ENCODE results near the gene ADAMTS2.
"Not testable (repeated sequence)": the region's sequence is repeated elsewhere in the genome, so short reads cannot be mapped to it uniquely, and the experiment has no call there.

ADAMTS2 gene

GRCh38 chr5:179325296-179326031, 19.8 kb downstream of the ADAMTS2 start:
- no peak for DNase-seq

DNA sequence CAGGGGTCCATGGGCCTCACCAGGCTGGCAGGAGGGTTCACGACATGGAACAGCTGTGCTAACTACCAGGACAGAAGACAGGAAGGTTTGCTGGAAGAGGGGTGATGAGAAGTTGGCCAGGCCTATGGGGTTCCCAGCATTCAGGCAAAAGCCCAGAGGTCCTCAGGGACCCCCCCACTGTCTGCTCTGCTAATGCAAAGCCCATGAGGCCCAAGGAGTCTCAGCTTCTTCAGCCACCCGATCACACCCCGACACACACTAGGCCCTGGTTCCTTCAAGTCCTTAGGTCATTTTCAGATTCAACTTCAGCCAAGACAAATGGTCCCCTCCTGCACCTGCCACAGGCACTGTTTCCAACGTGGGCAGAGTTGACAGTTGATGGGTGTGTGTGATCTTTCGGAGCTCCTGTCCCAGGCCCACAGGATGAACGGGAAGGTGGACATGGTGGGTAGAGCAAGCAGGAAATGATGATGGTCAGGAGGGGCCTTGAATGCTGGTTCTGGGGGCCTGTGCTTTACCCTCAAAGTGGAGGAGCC, 20.4 kb downstream of the ADAMTS2 start:
- no peak for DNase-seq

DNA sequence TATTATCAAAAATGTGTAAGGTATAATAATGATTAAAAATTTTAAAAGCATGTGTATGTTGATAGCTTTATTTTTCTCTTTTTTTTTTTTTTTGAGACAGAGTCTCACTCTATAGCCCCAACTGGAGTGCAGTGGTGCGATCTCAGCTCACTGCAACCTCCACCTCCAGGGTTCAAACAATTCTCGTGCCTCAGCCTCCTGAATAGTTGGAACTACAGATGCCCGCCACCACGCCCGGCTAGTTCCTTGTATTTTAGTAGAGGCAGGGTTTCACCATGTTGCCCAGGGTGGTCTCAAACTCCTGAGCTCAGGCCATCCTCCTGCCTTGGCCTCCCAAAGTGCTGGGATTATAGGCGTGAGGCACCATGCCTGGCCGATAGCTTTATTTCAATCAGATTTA, 20.9 kb downstream of the ADAMTS2 start:
- DNase-seq = not testable (repeated sequence)

DNA sequence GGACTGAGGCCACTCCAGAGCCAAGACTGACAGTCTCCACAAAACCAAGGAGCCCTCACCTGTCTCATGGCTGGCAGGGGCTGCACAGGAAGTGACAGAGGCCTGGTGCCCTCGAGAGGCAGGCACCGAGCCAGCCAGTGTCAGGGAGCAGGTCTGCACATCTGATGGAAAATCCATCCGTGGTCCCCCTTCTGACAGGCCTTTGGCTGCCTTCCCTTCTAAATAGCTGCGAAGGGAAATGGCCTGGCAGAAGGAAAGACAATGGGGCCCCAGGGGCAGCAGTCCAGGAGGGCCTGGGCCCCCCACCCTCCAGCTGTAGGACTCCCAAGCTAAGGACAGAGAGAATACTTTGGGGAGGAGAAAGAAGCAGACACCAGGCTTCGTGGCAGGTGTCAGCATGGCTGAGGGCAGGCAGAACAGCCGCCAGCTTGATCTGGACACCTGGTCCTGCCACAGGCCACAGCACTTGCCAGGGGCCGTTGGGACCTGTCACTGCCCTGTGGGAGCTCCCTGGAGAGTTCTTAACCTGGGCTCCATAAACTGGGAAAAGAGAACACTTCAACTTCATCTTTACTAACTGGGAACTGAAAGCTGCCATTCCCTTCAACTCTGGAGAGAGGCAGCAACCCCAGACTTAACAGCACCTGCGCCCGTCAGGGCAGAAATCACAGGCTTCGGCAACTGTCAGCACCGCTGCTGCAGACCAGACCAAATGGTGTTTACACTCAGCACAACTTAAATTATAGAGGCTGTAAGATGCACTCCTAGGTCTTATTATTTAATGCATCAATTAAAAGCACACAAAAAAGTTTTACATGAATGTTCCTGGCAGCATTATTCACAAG, 22.0 kb downstream of the ADAMTS2 start:
- DNase-seq = no peak

- no peak for DNase-seq
These were observed 22.9 kb downstream of the ADAMTS2 start for GRCh38 chr5:179322071-179323025.

DNA sequence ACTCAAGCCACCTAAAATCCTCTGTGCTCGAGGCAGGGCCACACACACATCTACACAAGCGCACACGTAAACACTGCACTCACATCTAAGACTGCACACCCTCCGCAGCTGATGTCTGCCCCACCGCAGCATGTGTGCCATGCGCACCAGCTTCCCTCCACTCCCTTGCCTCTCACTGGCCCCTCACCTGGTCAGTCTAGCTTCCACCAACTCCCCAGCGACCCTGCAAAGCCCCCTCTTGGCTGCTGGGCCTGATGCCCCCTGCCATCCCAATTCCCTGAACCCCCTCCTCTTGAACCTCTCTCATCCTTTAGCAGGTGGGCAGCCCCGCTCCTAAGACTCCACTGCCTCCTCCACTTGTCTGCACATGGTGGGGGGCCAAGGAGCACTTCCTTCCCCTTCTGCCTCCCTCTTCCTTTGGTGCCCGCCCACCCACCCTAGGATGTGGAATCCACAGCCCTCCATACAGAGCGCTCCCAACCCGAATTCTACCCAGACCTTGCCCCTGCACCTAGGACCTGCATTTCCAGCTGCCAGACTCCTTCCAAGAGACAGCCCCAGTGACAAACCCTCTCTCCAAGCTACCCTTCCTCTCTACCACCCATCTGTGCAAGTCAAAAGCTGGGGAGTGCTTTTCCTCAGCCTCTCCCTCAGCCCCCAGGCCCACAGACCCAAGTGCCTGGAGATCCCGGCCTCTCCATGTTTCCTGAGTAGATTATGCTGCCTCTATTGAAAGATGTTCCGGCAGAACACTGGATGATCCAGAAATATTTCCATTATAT, 23.9 kb downstream of the ADAMTS2 start:
- DNase-seq = no peak

- no peak for DNase-seq
These were observed 25.4 kb downstream of the ADAMTS2 start for GRCh38 chr5:179319741-179320281.

DNA sequence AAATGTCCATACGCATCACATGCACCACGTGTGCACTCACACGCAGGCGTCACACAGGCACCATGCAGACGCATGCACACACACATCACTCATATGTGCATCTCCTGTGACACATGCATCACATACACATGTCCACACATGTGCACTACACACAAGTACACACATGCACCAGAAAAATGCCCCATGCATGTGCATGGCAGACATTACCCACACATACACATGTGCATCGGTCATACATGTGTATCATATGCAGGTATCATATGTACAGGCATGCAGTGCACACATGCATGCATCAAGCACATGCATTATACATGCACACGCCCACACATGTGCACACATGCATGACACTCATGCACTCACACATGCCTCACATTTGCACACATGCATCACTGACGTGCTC, 26.1 kb downstream of the ADAMTS2 start:
- no peak for DNase-seq

GRCh38 chr5:179318221-179318955, 26.9 kb downstream of the ADAMTS2 start:
- DNase-seq = no peak

- no peak for DNase-seq
These were observed 27.6 kb downstream of the ADAMTS2 start for GRCh38 chr5:179317411-179318220.

DNA sequence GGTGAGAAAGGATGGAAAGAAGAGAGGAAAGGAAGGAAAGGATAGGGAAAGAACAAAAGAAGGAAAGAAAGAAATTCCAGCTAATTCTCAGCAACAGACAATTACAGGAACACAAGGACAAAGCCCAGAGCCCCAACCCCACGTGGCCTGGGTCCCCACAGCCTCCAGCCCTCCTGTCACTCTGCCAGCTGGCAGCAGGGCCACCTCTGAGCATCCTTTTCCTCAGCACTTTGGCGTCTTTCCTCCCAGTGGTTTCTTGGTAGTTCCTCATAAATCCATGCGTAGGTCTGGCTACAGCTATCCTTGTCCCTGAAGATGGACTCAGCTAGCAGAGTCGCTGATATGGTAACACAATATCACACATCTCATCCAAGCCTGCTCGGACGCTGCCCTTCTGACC, 28.3 kb downstream of the ADAMTS2 start:
- no peak for DNase-seq

DNA sequence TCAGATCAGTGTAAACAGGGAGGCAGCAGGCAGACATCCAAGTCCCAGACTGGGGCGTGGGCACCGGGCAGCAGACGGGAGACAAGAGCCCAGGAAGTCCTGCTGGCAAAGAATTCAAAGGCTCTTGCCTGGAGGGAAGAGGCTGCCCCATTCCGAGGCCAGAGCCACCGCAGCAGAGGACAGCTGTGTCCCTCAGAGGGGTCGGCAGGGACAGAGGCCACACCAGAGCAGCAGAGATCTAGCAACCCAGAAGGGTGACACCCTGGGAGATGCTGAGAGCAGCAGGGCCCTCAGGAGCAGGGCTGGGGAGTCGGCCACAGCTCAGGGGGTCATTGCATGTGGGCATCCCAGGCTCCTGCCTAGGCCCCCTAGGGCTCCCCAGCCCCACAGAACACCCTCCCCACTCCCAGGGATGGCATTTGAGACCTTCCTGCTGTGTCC, 29.1 kb downstream of the ADAMTS2 start:
- DNase-seq = no peak

GRCh38 chr5:179315356-179315890, 29.8 kb downstream of the ADAMTS2 start:
- no peak for DNase-seq

DNA sequence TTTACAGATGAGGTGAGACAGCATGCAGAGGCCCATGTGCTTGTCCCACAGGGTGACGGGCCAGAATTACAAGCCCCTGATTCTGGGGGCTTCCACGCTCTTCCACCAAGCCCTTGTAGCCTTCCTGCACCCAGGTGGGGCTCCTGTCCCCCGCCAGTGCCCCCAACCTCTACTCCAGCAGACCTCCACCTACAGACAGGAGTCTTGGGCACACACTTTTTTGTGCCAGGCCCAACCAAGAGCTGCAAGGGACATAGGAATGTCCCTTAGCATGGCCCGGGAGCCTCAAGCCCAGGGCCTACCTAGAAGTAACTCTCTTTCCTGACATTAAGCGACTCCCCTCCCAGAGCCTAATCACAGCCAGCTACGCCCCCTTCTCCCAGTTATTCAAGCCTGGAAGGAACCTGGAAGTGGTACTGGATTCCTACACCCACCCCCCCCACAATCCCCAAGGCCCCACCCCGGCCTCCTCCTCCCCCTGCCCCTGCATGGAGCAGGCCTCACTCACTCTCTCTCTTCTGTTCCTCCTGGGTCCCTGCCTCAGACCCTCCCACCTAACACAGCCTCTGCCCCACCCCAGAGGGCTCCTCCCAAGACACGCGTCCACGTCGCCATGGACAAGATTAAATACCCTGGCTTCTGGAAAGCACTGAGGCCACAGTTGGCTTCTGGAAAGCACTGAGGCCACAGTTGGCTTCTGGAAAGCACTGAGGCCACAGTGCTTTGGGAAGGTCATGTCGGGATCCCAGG, 30.5 kb downstream of the ADAMTS2 start:
- DNase-seq = no peak

DNA sequence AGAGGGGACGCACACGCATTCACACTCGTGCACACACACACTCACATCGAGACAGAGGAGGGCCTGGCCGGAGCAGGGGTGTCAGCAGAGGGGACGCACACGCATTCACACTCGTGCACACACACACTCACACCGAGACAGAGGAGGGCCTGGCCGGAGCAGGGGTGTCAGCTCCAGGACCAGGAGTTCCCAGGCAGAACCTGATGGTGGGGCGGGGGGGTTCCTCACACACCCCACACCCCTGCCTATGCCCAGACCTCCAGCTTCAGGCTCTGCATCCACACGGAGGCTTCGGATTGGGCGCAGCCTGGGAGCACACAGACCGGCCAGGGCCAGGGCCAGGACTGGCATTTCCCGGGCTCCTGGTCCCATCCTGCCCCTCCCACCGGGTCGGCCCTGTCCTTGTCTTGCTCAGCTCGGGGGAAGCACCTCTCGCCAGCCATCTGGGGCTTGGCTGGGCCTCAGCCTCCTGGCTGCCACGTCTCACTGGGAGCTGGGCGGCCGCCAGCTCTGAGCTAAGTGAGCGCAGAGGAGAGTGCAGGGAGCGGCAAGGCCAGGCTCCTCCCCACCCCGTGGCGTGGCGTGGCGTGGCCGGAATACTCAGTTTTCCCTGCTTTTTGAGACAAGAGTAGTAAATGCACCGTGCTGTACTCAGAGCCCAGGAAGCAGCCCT, 31.3 kb downstream of the ADAMTS2 start:
- no peak for DNase-seq

DNA sequence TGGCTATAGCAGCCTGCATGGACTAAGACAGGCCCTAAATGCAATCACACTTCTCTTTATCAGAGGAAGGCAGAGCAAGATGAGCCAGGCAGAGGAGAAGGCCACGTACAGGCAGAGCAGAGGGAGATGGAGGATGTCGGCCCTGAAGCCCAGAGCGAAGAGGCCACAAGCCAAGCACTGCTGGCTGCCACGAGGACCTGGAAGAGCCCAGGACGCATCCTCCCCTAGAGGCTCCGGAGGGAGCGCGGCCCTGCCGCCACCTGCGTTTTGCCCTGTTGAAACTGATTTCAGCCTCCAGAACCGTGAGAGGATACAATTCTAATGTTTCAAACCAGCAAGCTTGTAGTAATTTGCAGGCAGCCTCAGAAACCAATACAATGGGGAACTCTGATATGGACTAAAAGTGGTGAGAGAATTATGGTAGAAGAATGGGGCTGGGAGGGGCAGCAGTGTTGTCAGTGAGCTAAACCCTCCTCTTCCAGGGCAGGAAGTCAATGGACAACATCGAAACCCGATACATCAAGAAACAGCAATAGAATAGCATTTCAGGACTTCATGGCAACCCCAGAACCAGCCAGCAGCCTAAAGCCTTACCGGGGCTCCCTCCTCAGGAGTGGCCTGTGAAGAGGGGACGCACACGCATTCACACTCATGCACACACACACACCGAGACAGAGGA, 32.6 kb downstream of the ADAMTS2 start:
- no peak for DNase-seq

DNA sequence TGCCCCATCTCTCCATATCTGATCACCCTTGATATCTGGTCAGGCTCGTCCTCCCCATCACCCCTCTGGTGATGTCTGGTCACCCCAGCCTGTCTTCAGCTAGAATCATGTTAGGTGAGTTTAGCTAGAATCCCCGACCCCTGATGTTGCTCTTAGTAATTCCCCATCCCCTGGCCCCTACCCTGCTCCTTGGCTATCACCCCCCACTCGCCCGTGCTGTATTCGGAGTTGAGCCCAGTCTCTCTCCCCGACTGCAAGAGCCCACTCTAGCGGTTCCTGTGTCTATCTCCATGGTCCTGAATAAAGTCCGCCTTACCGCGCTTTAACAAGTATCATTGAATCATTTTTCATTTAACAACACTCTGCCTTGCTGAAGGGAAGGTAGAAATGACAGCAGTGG, 33.7 kb downstream of the ADAMTS2 start:
- DNase-seq = no peak

- no peak for DNase-seq
These were observed 34.2 kb downstream of the ADAMTS2 start for GRCh38 chr5:179311091-179311470.
